ENCODE measurements around the gene TMBIM4.

DNA sequence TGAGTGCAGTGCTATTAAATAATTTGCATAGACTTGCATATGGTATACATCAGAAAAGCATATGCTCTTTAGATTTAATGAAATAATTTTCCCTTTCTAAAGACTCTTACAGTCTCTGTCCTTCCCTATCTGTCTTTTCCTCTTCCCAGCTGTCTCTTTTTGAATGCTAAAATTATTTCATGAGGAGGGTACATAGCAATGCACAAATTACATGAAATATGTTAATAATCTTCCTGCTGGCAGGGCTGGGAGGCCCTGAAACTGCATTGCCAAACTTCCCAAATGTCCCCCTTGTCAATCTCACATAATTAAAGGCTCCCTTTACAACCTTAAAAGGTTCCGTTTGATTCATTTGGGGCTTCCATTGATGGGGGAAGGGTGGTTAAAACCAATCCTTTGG lies 61.4 kb downstream of the TMBIM4 start:
- TF ChIP-seq, protein P1, sequence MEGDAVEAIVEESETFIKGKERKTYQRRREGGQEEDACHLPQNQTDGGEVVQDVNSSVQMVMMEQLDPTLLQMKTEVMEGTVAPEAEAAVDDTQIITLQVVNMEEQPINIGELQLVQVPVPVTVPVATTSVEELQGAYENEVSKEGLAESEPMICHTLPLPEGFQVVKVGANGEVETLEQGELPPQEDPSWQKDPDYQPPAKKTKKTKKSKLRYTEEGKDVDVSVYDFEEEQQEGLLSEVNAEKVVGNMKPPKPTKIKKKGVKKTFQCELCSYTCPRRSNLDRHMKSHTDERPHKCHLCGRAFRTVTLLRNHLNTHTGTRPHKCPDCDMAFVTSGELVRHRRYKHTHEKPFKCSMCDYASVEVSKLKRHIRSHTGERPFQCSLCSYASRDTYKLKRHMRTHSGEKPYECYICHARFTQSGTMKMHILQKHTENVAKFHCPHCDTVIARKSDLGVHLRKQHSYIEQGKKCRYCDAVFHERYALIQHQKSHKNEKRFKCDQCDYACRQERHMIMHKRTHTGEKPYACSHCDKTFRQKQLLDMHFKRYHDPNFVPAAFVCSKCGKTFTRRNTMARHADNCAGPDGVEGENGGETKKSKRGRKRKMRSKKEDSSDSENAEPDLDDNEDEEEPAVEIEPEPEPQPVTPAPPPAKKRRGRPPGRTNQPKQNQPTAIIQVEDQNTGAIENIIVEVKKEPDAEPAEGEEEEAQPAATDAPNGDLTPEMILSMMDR (IDR thresholded peaks at IDR 0.05; ENCODE audit: insufficient read depth, low read length, poor library complexity, severe bottlenecking), result no peak
- no peak for TF ChIP-seq EZH2phosphoT487 (conservative IDR thresholded peaks at IDR 0.05; ENCODE audit: low read length)
